H1 (cell line): ENCODE measurements around the gene TRDN. TPM values are rescaled to one million over a fixed set of nuclear protein-coding genes. Genes with fewer than 3 reads are reported as not detected.

Experiments
- MAFK ChIP-seq: IDR thresholded peaks from 2 replicates; pipeline ENCODE4 v1.6.1; 2012; ENCODE audit warnings: low read depth, mild to moderate bottlenecking, improper control_type of control experiment, low read length
- polyA plus RNA-seq, 7 experiments: library from polyadenylated mRNA; depleted of rRNA in 3 of 7; stranded (reverse) in 5 of 7; unstranded in 2 of 7; fragments of >200 nt in 5 of 7; fragments of 200-250 nt in 2 of 7; gene quantifications; 1 replicate in 5 of 7; 2 replicates in 1 of 7; 4 replicates in 1 of 7; pipeline versions ENCODE4 v1.2.1 to v1.2.3, GENCODE V29; 2011 to 2013; ENCODE audit warnings: missing spikeins in 2 of 7, mixed read lengths in 2 of 7
- total RNA-seq: library from RNA; stranded (reverse); fragmentation: NEBNext Ultra II Directional; extraction: Animal tissue kit (Norgen Biotek cat#: 25700); gene quantifications from 2 replicates; pipeline ENCODE4 v1.2.1, GENCODE V29; 2021

TRDN gene
- total and polyA plus RNA-seq, 2 of the 8 experiments (the other 6 are each of a cell fraction or from before 2014, with no cell fraction given), result 1.6 to 41.6 TPM

GRCh38 chr6:123489589-123489988 is 147.2 kb downstream of the TRDN start (continued):
- no peak for TF ChIP-seq MAFK
